Stimulated activated CD8-positive, alpha-beta memory T cell treated with anti-CD3 and anti-CD28 coated beads, Interleukin-4, amount 100 ng/mL, for 48 hours (primary cell): Measurements from ENCODE around the gene MRPL53.
"Not testable (repeated sequence)": the region's sequence is repeated elsewhere in the genome, so short reads cannot be mapped to it uniquely, and the experiment has no call there.

Experiments
- DNase-seq: peaks from one replicate; pipeline ENCODE4 v3.0.0-alpha.2; 2020

Gene MRPL53

GRCh38 chr2:74444498-74445318, 27.8 kb downstream of the MRPL53 start:
- DNase-seq, result no peak

- not testable (repeated sequence) for DNase-seq
Measured at GRCh38 chr2:74442483-74443297, 29.8 kb downstream of the MRPL53 start.

DNA sequence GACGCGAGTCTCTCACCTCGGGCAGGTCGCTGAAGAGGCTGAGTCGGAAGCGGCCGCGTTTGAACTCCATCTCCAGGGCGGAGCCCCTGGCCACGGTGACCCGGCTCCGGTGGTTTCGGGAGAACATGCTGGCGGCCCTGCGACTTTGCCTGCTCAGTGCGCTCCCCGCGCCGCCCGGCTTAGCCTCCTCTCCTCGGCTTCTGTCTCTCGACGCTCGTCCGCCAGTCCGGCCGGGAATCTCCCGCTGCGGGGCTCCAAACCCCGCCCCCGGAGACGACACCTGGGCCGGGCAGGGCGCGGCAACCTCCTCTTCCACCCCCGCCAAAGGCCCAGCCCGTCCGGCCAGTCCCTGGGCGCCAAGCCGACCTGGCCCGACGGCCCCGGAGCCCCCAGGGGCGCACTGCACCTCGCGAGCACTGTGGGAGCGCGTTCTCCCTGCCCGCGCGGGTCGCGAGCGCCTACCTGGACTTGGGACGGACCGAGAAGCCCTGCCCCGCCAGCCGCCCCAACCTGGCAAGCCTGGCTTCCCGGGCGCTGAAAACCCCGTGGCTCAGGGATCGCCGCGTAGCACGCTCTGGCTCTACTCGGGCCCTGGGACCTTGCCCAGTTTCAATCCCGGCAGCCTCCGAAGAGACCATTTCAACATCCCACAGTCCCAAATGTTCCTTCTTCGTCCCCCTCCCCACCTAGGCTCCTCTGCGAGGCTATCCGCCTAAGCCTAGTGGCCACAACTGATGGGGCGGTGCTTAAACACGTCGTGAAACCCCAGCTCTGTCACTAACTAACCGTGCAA, 30.6 kb downstream of the MRPL53 start, which contains the start of gene RTKN:
RTKN (minus strand) TSS at position 248 of the 793 bp plus-strand sequence; CDS start at position 127, 121 bp downstream.
- peak; percentile 55 for DNase-seq

GRCh38 chr2:74441170-74441689, 31.2 kb downstream of the MRPL53 start:
- no peak for DNase-seq

DNA sequence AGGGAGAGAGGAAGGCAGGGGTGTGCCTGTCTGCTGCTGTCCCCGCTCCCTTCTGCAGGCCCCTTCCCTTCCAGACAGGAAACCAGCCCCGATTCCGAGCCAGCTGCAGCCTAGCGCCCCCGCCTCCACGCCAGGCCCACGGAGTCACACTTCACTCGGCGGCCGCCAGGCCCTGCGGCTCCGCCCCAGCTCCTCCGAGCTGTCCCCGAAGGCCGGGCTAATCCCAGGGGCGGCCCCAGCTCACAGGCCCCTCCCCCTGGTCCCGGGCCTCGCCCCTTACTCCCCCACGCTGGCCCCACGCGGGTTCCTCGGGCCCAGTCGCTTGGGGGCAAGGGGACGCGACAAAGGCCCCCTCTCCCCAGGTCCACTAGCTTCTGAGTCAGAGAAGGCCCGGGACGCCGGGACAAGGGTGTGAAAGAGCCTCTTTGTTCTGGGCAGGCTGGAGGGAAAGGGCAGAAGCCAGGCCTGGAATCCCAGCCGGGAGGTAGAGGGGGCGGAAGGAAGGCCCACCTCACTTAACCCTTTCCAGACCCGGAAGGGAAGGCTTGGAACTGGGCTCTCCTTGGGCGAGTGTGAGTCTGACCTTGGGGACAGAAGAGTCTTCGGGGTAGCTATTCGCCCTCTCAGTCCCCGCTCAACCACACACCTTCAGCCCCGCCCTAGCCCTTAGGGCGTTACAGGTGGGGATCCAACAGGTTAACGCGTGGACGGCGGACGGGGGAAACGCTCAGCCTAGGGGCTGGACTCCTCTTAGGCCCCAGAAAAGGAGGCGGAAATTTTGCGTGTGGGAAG, 31.9 kb downstream of the MRPL53 start:
- peak; percentile 67 for DNase-seq

GRCh38 chr2:74439803-74440377, 32.6 kb downstream of the MRPL53 start:
- DNase-seq, result no peak

DNA sequence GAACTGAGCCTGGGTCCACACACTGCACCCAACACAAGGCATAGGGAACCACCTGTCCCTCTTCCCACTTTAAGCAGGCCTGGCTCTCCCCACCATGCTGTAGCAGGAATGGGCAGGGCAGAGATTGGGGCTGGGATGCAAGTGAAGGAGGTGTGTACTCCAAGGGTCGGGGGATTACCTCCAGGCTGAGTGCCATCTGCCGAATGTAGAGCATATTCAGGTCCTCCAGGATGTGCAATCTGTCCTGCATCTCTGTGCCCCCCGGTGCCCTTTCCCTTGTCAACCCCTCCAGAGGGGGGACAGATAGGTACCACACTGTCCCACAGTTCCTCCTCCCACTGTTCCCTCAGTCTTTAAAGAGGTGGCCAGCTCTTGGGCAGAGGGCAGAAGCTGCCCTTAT, 33.1 kb downstream of the MRPL53 start:
- no peak for DNase-seq

DNA sequence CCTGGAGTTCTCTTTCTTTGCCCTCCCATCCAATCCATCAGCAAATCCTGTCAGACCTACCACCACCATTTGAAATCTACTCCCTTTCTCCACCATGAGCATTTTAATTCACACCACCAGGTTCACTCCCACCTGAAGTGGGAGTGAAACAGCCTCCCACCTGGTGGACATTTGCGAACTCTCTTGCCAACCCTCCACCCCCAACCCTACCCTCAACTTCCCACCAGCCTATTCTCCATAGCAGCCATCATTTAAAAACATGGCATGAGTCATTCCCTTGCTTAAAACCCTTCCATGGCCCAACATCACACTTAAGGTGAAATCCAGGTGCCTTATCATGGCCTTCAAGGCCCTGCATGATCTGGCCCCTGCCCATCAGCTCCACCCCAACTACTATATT, 34.2 kb downstream of the MRPL53 start:
- DNase-seq, result no peak

DNA sequence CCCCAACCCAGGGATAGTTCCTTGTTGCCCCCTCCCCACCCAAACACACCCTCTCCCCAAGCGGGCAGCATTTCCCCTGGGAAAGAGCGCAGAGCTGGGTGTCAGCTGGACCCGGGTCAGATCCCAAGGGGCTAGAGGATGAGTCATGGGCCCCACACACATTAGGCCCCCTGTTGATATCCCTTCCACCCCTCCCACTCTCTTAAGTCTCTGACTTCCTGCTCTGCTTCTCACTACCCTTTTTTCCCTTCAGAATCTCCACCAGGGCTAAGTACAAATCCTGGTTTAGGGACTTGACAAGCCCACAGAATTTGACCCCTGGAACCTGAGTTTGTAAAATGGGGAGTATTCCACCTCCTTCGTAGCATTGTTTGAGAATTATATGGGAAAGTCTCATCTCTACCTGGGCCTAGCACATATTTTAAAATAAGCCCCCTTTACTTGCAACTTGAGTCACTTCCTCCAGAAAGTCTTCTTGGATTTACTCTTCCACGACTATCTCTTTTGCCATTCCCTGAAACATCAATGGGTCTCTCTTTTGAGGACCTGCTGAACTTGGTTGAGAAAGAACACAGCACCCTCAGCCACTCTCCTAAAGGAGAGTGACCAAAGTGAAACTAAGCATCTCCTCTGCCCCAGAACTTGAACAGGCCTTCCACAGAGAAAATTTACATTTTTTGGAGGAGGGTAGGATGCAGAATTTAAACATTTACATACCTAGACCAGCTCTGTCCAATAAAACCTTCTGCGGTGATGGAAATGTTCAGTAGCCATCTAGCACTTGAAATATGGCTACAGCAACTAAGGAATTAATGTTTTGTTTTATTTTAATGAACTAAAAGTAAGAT, 35.4 kb downstream of the MRPL53 start:
- DNase-seq, result no peak

- DNase-seq, result no peak
Measured at GRCh38 chr2:74436111-74436805, 36.2 kb downstream of the MRPL53 start.

DNA sequence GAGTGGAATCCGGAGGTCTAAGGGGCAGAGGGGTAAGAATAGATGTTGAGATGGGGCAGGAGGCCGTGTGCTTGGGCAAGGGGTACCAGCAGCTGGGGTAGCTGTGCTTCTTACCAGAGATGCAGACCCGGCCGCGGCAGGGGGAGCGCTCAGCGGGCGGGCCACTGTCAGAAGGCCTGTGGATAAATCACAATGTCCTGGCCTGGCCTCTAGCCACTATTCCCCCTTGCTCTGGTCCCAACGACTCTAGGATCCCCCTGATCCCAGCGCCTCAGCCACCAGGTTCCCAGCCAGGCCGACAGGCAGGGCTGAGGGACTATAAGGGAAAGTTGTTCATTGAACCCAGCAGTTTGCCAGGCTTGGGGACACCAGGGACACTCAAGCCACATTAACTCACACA, 42.0 kb downstream of the MRPL53 start:
- no peak for DNase-seq

- no peak for DNase-seq
Measured at GRCh38 chr2:74429487-74430451, 42.7 kb downstream of the MRPL53 start.

DNA sequence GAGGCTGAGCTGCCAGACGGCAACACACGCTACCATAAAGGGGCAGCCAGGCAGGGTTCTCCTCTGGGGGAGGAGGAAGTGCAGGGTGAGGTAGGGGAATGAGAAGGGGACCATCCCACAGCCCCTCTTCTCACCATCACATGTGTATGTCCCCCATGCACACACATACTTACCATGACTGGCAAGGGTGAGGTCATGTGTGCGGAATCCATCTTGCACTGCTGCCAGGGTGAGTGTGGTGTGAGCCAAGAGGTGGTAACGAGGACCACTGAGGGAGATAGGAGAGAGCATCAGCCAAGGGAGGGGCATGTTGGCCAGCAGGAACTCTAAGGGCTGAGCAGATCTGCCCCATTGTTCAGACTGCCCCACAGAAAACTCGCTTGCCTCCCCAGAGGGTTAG, 43.8 kb downstream of the MRPL53 start:
- DNase-seq, result no peak

GRCh38 chr2:74427551-74427950, 44.9 kb downstream of the MRPL53 start:
- no peak for DNase-seq

GRCh38 chr2:74426181-74426758, 46.2 kb downstream of the MRPL53 start:
- DNase-seq, result no peak

GRCh38 chr2:74425523-74425922, 47.0 kb downstream of the MRPL53 start:
- DNase-seq, result no peak

GRCh38 chr2:74424995-74425406, 47.5 kb downstream of the MRPL53 start:
- no peak for DNase-seq
